ENCODE results near the gene WASL. TPM values are rescaled to one million over a fixed set of nuclear protein-coding genes. Genes with fewer than 3 reads are reported as not detected.

WASL gene
- total RNA-seq, 1 donor from 2014 or later = 30.4 TPM

DNA sequence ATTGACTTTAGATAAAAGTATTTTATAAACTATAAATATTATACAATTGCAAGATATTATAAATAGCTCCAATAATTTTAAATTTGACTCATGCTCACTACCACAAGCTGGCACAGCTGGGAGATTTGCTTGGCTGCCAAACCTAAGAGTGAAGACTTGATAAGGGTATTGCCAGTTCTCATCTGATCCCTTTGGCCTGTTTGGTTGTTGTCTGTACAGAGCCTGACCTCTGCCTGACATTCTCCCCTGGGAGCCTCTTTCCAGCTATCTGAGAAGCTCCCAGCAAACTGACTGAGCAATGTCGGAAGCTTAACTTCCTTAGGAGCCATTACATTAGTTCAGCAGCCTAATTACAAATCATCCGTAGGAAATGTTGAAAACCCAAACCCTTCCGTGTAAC is 103.3 kb downstream of the WASL start:
- TF ChIP-seq, protein P1, sequence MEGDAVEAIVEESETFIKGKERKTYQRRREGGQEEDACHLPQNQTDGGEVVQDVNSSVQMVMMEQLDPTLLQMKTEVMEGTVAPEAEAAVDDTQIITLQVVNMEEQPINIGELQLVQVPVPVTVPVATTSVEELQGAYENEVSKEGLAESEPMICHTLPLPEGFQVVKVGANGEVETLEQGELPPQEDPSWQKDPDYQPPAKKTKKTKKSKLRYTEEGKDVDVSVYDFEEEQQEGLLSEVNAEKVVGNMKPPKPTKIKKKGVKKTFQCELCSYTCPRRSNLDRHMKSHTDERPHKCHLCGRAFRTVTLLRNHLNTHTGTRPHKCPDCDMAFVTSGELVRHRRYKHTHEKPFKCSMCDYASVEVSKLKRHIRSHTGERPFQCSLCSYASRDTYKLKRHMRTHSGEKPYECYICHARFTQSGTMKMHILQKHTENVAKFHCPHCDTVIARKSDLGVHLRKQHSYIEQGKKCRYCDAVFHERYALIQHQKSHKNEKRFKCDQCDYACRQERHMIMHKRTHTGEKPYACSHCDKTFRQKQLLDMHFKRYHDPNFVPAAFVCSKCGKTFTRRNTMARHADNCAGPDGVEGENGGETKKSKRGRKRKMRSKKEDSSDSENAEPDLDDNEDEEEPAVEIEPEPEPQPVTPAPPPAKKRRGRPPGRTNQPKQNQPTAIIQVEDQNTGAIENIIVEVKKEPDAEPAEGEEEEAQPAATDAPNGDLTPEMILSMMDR (conservative IDR thresholded peaks at IDR 0.05) = no peak
- peaks cover 12% of the 10 kb centered on the region for H3K9me3 Mint-ChIP-seq
- no peak for DNase-seq (ENCODE audit: low read depth, low spot score)
- no peak overlapping the region for H3K4me3 Mint-ChIP-seq
- peaks cover 32% of the 10 kb centered on the region for H3K4me1 Mint-ChIP-seq
- H3K27ac Mint-ChIP-seq (ENCODE audit: unreplicated experiment) = no peak overlapping the region
- H3K36me3 Mint-ChIP-seq (ENCODE audit: low read depth) = no peaks in the 10 kb centered on the region
- H3K27me3 Mint-ChIP-seq (ENCODE audit: low read depth) = peaks cover 5% of the 10 kb centered on the region

DNA sequence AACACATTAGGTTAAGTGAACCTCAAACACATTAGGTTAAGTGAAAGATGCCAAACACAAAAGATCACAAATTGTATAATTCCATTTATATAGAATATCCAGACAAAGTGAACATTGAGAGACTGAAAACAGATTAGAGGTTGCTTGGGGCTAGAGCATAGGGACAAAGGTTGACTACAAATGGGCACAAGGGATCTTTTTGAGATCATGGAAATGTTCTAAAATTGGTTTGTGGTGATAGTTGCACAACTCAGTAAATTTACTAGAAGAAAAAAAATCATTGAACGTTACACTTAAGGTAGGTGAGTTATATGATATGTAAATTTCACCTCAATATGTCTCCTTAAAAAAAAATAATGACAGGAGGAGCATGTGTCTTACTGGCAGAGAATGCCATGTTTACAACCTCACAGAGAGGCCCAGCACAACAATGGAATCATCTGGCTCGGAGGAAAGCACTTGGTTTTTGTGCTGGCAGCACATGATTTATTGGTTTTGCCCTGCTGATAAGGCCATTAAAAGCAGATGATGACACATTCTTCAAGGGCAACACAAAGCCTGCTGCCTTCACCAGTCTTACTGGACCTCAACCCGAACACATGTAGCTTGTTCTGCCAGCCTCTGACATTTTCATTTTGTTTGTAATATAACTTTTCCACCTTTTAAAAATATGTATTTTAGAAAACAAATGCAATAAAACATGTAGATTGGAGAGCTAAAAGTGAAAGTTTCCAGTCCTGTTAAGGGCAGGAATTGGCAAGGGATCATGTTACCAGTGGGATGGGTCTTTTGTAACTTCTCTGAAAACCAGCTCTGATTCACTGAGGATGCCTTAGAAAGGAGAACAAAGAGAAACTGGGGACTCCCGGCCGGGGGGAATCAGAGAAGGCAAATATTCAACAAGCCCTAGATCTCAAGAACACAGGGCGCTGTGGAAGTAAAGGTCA is 105.0 kb downstream of the WASL start:
- TF ChIP-seq, protein P1 (conservative IDR thresholded peaks at IDR 0.05) = no peak
- H3K9me3 Mint-ChIP-seq = peaks cover 12% of the 10 kb centered on the region
- DNase-seq (ENCODE audit: low read depth, low spot score) = no peak
- H3K36me3 Mint-ChIP-seq (ENCODE audit: low read depth) = no peaks in the 10 kb centered on the region
- H3K27me3 Mint-ChIP-seq (ENCODE audit: low read depth) = peaks cover 5% of the 10 kb centered on the region
- H3K4me1 Mint-ChIP-seq = peaks cover 32% of the 10 kb centered on the region
- H3K27ac Mint-ChIP-seq (ENCODE audit: unreplicated experiment) = peak overlapping the region; percentile 39
- H3K4me3 Mint-ChIP-seq = peak overlapping the region; percentile 48

DNA sequence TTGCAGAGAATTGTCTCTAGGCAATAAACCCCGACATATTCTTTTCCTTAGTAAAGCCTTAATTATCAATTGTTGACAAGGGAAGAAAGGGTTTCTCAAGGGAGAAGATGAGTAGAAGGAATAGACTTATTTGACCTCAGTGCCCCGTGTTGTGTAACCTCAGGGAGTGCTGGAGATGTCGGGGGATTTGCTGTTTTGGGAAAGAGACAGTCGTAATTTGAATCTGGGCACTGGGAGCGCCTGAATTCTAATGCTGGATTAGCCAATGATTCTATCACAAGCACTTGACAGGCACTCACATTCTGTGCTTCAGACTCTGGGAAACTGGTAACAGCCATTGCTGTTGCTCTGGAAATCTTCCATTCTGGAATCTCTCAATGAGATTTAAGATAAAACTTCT is 106.9 kb downstream of the WASL start:
- Mint-ChIP-seq H3K27me3 (ENCODE audit: low read depth) (peaks cover 6% of the 10 kb centered on the region), H3K4me3 (no peak overlapping the region), H3K9me3 (peaks cover 11% of the 10 kb centered on the region), H3K36me3 (ENCODE audit: low read depth) (no peaks in the 10 kb centered on the region), H3K27ac (ENCODE audit: unreplicated experiment) (no peak overlapping the region), H3K4me1 (peaks cover 48% of the 10 kb centered on the region)
- TF ChIP-seq, protein P1 (conservative IDR thresholded peaks at IDR 0.05) = no peak
- DNase-seq (ENCODE audit: low read depth, low spot score) = no peak

DNA sequence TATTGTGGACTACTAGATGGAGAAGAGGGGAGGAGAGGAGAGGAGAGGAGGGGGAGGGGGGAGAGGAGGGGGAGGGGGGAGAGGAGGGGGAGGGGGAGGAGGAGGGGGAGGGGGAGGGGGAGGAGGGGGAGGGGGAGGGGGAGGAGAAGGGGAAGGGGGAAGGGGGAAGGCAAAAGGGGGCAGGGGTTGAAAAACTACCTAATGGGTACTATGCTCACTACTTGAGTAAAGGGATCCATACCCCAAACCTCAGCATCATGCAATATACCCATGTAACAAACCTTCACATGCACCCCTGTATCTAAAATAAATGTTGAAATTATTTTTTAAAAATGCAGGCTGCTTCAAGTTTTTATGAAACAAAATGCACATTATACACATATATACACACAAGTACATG is 108.2 kb downstream of the WASL start:
- H3K4me1 Mint-ChIP-seq = peaks cover 42% of the 10 kb centered on the region
- no peak for DNase-seq (ENCODE audit: low read depth, low spot score)
- H3K27me3 Mint-ChIP-seq (ENCODE audit: low read depth) = peaks cover 3% of the 10 kb centered on the region
- H3K27ac Mint-ChIP-seq (ENCODE audit: unreplicated experiment) = no peak overlapping the region
- peaks cover 8% of the 10 kb centered on the region for H3K9me3 Mint-ChIP-seq
- H3K4me3 Mint-ChIP-seq = no peak overlapping the region
- no peaks in the 10 kb centered on the region for H3K36me3 Mint-ChIP-seq (ENCODE audit: low read depth)
- TF ChIP-seq, protein P1 (conservative IDR thresholded peaks at IDR 0.05) = no peak

DNA sequence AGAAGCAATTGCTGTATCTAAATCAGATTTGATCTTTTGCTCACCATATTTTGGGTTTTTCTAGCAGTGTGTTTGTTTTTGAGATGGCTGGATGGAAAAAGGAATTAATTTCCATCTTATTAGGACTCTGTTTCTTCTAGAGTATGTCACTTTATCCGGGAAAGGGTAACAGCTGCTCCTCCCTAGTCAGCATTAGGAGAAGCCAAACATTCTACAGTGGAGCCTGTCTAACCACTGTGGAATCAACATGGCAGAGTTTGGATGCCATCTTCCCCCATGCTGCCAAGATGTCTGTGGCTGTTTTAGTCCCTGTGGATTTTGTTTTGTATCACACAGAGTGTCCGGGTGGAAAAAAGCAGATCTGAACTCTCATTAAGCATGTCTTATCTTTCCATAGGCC is 109.2 kb downstream of the WASL start:
- H3K27me3 Mint-ChIP-seq (ENCODE audit: low read depth) = peaks cover 3% of the 10 kb centered on the region
- H3K36me3 Mint-ChIP-seq (ENCODE audit: low read depth) = no peaks in the 10 kb centered on the region
- no peak overlapping the region for H3K27ac Mint-ChIP-seq (ENCODE audit: unreplicated experiment)
- no peak overlapping the region for H3K4me3 Mint-ChIP-seq
- peaks cover 8% of the 10 kb centered on the region for H3K9me3 Mint-ChIP-seq
- peaks cover 35% of the 10 kb centered on the region for H3K4me1 Mint-ChIP-seq
- no peak for DNase-seq (ENCODE audit: low read depth, low spot score)
- TF ChIP-seq, protein P1 (conservative IDR thresholded peaks at IDR 0.05) = no peak
